Tibial nerve (tissue), 4 donors: ENCODE data around the gene DYNC1I1. TPM values are rescaled to one million over a fixed set of nuclear protein-coding genes. Genes with fewer than 3 reads are reported as not detected.

ENCODE experiments used
- DNase-seq, 2 donors: peaks; one replicate each; pipeline ENCODE4 v3.0.0-alpha.2; 2019; ENCODE audit warnings: low spot score in 2 of 2
- H3K27ac ChIP-seq, 4 donors: fragments of 200-600 bp; sonication (generic) in 3 of 4; one replicate each; pipeline ENCODE4 v1.5.1; 2017 to 2019; ENCODE audit warnings: mild to moderate bottlenecking in 1 of 4
- H3K27me3 ChIP-seq, 2 donors: fragments of 200-600 bp; sonication (generic) in 1 of 2; one replicate each; pipeline versions ENCODE4 v1.5.1 to v1.6.0; 2017 to 2019
- H3K36me3 ChIP-seq, 3 donors: fragments of 200-600 bp; sonication (generic); one replicate each; pipeline ENCODE4 v1.5.1; 2018 to 2019
- H3K4me1 ChIP-seq, 4 donors: fragments of 200-600 bp; sonication (generic) in 3 of 4; one replicate each; pipeline ENCODE4 v1.5.1; 2017 to 2019
- H3K4me3 ChIP-seq, 4 donors: fragments of 200-600 bp; sonication (generic) in 3 of 4; one replicate each; pipeline ENCODE4 v1.5.1; 2017 to 2019; ENCODE audit warnings: mild to moderate bottlenecking in 1 of 4, moderate library complexity in 1 of 4
- H3K9me3 ChIP-seq, 4 donors: fragments of 200-600 bp; sonication (generic) in 3 of 4; one replicate each; pipeline ENCODE4 v1.5.1; 2017 to 2019
- CTCF ChIP-seq, 5 experiments: fragments of 200-600 bp in 3 of 5; fragments of 450-650 bp in 2 of 5; sonication (generic) in 3 of 5; IDR thresholded peaks; one replicate each; pipeline ENCODE4 v1.5.1; 2016 to 2019; ENCODE audit warnings: antibody characterized with exemption in 5 of 5, mild to moderate bottlenecking in 3 of 5, moderate library complexity in 2 of 5
- EP300 ChIP-seq, 2 donors: sonication (generic); formaldehyde crosslinking; IDR thresholded peaks; one replicate each; pipeline ENCODE4 v1.6.1; 2017; ENCODE audit warnings: antibody characterized with exemption in 2 of 2, mild to moderate bottlenecking in 1 of 2
- POLR2A ChIP-seq, 2 donors: fragments of 450-650 bp; IDR thresholded peaks; one replicate each; pipeline ENCODE4 v1.6.1; 2017; ENCODE audit warnings: antibody characterized with exemption in 2 of 2, mild to moderate bottlenecking in 2 of 2, moderate library complexity in 2 of 2
- WGBS, 2 donors: methylation state at CpG; one replicate each; pipeline ENCODE4 v1.1.5; 2018; 5-methylcytosine and 5-hydroxymethylcytosine counted together
- total RNA-seq, 4 donors: library from RNA; depleted of rRNA; stranded (reverse); fragments of >200 nt; gene quantifications; one replicate each; pipeline ENCODE4 v1.1.0, GENCODE V29; 2016

The DYNC1I1 gene
- total RNA-seq, 4 donors from 2014 or later: 5.5 to 12.0 (median 9.8) TPM

- no peak overlapping the region for H3K27ac ChIP-seq
- peaks cover 0 to 8% (median 0%) of the 10 kb centered on the region in 4 donors for H3K4me1 ChIP-seq
- DNase-seq: no peak
- H3K9me3 ChIP-seq: no peaks in the 10 kb centered on the region
- TF ChIP-seq CTCF (IDR thresholded peaks at IDR 0.05) (no peak), EP300 (IDR thresholded peaks at IDR 0.05) (no peak), POLR2A (IDR thresholded peaks at IDR 0.05) (no peak)
- H3K4me3 ChIP-seq: no peak overlapping the region
- WGBS, 2 donors: 87 to 100% methylated on average over 1 of the region's 1 CpG
- H3K36me3 ChIP-seq: no peaks in the 10 kb centered on the region
- H3K27me3 ChIP-seq: no peaks in the 10 kb centered on the region
Measured at GRCh38 chr7:96084881-96085553, 312.7 kb downstream of the DYNC1I1 start.

- no peaks in the 10 kb centered on the region for H3K27me3 ChIP-seq
- TF ChIP-seq EP300 (IDR thresholded peaks at IDR 0.05): no peak
- TF ChIP-seq CTCF (IDR thresholded peaks at IDR 0.05): no peak
- WGBS, 2 donors: 65 to 70% methylated on average over 3 of the region's 3 CpGs
Measured at GRCh38 chr7:96085953-96086352, 313.6 kb downstream of the DYNC1I1 start.

GRCh38 chr7:96088579-96088978, 316.2 kb downstream of the DYNC1I1 start:
- no peak overlapping the region for H3K27ac ChIP-seq
- H3K27me3 ChIP-seq: no peaks in the 10 kb centered on the region
- no peaks in the 10 kb centered on the region for H3K9me3 ChIP-seq
- H3K4me3 ChIP-seq: no peak overlapping the region
- H3K36me3 ChIP-seq: no peaks in the 10 kb centered on the region
- no peak for DNase-seq
- whole genome bisulfite sequencing, 2 donors: 82 to 84% methylated on average over 5 of the region's 5 CpGs
- peaks cover 0 to 8% (median 0%) of the 10 kb centered on the region in 4 donors for H3K4me1 ChIP-seq
- TF ChIP-seq POLR2A (IDR thresholded peaks at IDR 0.05) (no peak), CTCF (IDR thresholded peaks at IDR 0.05) (no peak), EP300 (IDR thresholded peaks at IDR 0.05) (no peak)

More at GRCh38 chr7:96085953-96086352, 313.6 kb downstream of the DYNC1I1 start:
- peaks cover 0 to 8% (median 0%) of the 10 kb centered on the region in 4 donors for H3K4me1 ChIP-seq
- H3K36me3 ChIP-seq: no peaks in the 10 kb centered on the region
- DNase-seq: no peak
- no peaks in the 10 kb centered on the region for H3K9me3 ChIP-seq
- no peak overlapping the region for H3K27ac ChIP-seq
- H3K4me3 ChIP-seq: no peak overlapping the region

- no peak overlapping the region for H3K27ac ChIP-seq
- no peak overlapping the region for H3K4me3 ChIP-seq
- DNase-seq: no peak
- no peak for TF ChIP-seq EP300 (IDR thresholded peaks at IDR 0.05)
- no peak for TF ChIP-seq POLR2A (IDR thresholded peaks at IDR 0.05)
- TF ChIP-seq CTCF (IDR thresholded peaks at IDR 0.05): no peak
- no peaks in the 10 kb centered on the region for H3K36me3 ChIP-seq
- peaks cover 0 to 8% (median 0%) of the 10 kb centered on the region in 4 donors for H3K4me1 ChIP-seq
- no peaks in the 10 kb centered on the region for H3K9me3 ChIP-seq
- H3K27me3 ChIP-seq: no peaks in the 10 kb centered on the region
- 61 to 66% methylated on average over 3 of the region's 3 CpGs for WGBS, 2 donors
Measured at GRCh38 chr7:96089511-96089910, 317.2 kb downstream of the DYNC1I1 start.

- no peak for TF ChIP-seq CTCF (IDR thresholded peaks at IDR 0.05)
- TF ChIP-seq POLR2A (IDR thresholded peaks at IDR 0.05): no peak
- TF ChIP-seq EP300 (IDR thresholded peaks at IDR 0.05): no peak
- Histone ChIP-seq H3K4me3 (no peak overlapping the region), H3K36me3 (no peaks in the 10 kb centered on the region), H3K4me1 (no peaks in the 10 kb centered on the region), H3K9me3 (no peaks in the 10 kb centered on the region), H3K27me3 (no peaks in the 10 kb centered on the region), H3K27ac (no peak overlapping the region)
- no peak for DNase-seq
- 59 to 65% methylated on average over 6 of the region's 6 CpGs for WGBS, 2 donors
Measured at GRCh38 chr7:96090756-96091155, 318.4 kb downstream of the DYNC1I1 start.
